ENCODE measurements around the gene R3HDML. TPM values are rescaled to one million over a fixed set of nuclear protein-coding genes. Genes with fewer than 3 reads are reported as not detected.

R3HDML gene
- total RNA-seq, 2 experiments from 2014 or later = not detected

- ChIA-PET CTCF (interaction anchor here (1.5 to 2.2 kb wide), 2 partner anchors 9 to 217 kb away, joined by 3 to 7 read pairs; no protein-coding TSS in a partner anchor), POLR2A (no interaction called here)
- Mint-ChIP-seq H3K36me3 (ENCODE audit: low read depth) (no peaks in the 10 kb centered on the region), H3K4me3 (no peak overlapping the region), H3K4me1 (ENCODE audit: low read depth) (no peaks in the 10 kb centered on the region), H3K27me3 (peaks cover 3% of the 10 kb centered on the region), H3K9me3 (no peaks in the 10 kb centered on the region), H3K27ac (no peak overlapping the region)
- no peak for TF ChIP-seq CTCF (IDR thresholded peaks at IDR 0.05)
- ATAC-seq (no peak), DNase-seq (no peak)
- intact Hi-C loops (cut with micrococcal nuclease) = no loop called here
Observed at GRCh38 chr20:44393608-44394451, 57.0 kb downstream of the R3HDML start.

- CTCF ChIA-PET = interaction anchor here (1.2 to 2.2 kb wide), 4 partner anchors 10 to 291 kb away, joined by 3 to 7 read pairs (median 3); partner anchors contain the start of gene FITM2
- H3K27me3 Mint-ChIP-seq = peaks cover 3% of the 10 kb centered on the region
- intact Hi-C loops (cut with micrococcal nuclease) = no loop called here
- no peak for ATAC-seq
- no peak for DNase-seq
- H3K9me3 Mint-ChIP-seq = no peaks in the 10 kb centered on the region
- no peak overlapping the region for H3K4me3 Mint-ChIP-seq
- H3K36me3 Mint-ChIP-seq (ENCODE audit: low read depth) = no peaks in the 10 kb centered on the region
- H3K27ac Mint-ChIP-seq = no peak overlapping the region
- no peak for TF ChIP-seq CTCF (IDR thresholded peaks at IDR 0.05)
- POLR2A ChIA-PET = no interaction called here
- H3K4me1 Mint-ChIP-seq (ENCODE audit: low read depth) = no peaks in the 10 kb centered on the region
Observed at GRCh38 chr20:44394452-44394701, 57.5 kb downstream of the R3HDML start.

GRCh38 chr20:44394702-44395460 lies 58.0 kb downstream of the R3HDML start:
- DNase-seq (no peak), ATAC-seq (no peak)
- no peak for TF ChIP-seq CTCF (IDR thresholded peaks at IDR 0.05)
- Mint-ChIP-seq H3K27ac (no peak overlapping the region), H3K4me3 (no peak overlapping the region), H3K27me3 (no peaks in the 10 kb centered on the region), H3K36me3 (ENCODE audit: low read depth) (no peaks in the 10 kb centered on the region), H3K9me3 (no peaks in the 10 kb centered on the region), H3K4me1 (ENCODE audit: low read depth) (no peaks in the 10 kb centered on the region)
- ChIA-PET POLR2A (no interaction called here), CTCF (interaction anchor here (1.2 to 2.2 kb wide), 4 partner anchors 10 to 290 kb away, joined by 3 to 7 read pairs (median 3); partner anchors contain the start of gene FITM2)
- intact Hi-C loops (cut with micrococcal nuclease) = no loop called here

- no peak overlapping the region for H3K27ac Mint-ChIP-seq
- intact Hi-C loops (cut with micrococcal nuclease) = no loop called here
- no peak for TF ChIP-seq CTCF (IDR thresholded peaks at IDR 0.05)
- no peak overlapping the region for H3K4me3 Mint-ChIP-seq
- H3K9me3 Mint-ChIP-seq = no peaks in the 10 kb centered on the region
- H3K36me3 Mint-ChIP-seq (ENCODE audit: low read depth) = no peaks in the 10 kb centered on the region
- H3K4me1 Mint-ChIP-seq (ENCODE audit: low read depth) = no peaks in the 10 kb centered on the region
- ATAC-seq (no peak), DNase-seq (no peak)
- ChIA-PET CTCF (interaction anchor here (0.9 to 2.2 kb wide), 4 partner anchors 11 to 289 kb away, joined by 3 to 7 read pairs (median 4); partner anchors contain the start of gene FITM2), POLR2A (interaction anchor here (0.6 kb wide), 1 partner anchor 204 kb away, joined by 3 read pairs; no protein-coding TSS in a partner anchor)
- no peaks in the 10 kb centered on the region for H3K27me3 Mint-ChIP-seq
Observed at GRCh38 chr20:44395461-44396340, 58.9 kb downstream of the R3HDML start.
